ENCODE results near the gene AOC1.

DNA sequence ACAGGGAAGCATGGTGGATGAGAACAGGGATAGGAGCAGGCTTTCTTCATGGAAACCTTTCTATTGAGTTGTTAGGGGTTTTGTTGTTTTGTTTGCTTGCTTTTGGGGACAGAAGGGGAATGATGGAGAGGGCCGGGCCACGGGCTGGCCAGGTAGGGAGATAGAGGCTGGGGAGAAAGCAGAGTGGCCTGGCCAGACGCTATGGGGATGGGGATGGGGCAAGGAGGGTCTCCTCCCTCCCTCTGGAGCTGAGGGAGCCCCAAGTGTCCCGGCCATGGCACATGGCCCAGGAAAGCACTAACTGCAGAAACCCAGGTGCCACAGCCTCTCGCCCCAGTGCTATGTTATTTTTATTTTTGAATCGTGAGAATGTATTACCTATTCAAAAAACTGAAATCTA, 10.0 kb downstream of the AOC1 start:
- TF ChIP-seq CTCF (IDR thresholded peaks at IDR 0.05; ENCODE audit: low read length) (no peak), EZH2 (IDR thresholded peaks at IDR 0.05; ENCODE audit: borderline replicate concordance, low read length) (no peak)
